Measurements from ENCODE around the gene SLC25A18. TPM values are rescaled to one million over a fixed set of nuclear protein-coding genes. Genes with fewer than 3 reads are reported as not detected.

SLC25A18 gene
- total RNA-seq, 1 donor from 2014 or later = 0.53 TPM

GRCh38 chr22:17638432-17639246 is 75.3 kb downstream of the SLC25A18 start, which contains the start of gene BCL2L13:
TSS of gene BCL2L13 (plus strand) at chr22:17638757. CDS start at chr22:17655712, 16,955 bp downstream.
- DNase-seq (ENCODE audit: low spot score) (peak; percentile 94), ATAC-seq (peak; percentile 99)
- intact Hi-C loops (cut with DNase I) = no loop called here

- intact Hi-C loops (cut with DNase I) = no loop called here
- DNase-seq (ENCODE audit: low spot score) = no peak
- peak; percentile 44 for ATAC-seq
These were observed 76.0 kb downstream of the SLC25A18 start for GRCh38 chr22:17639247-17639741.

Other genes starting within 250 kb of the SLC25A18 start
- gene CECR2, start 194.0 kb upstream of the SLC25A18 start, total RNA-seq = 4.8 TPM
- 102 TPM for gene ATP6V1E1, start 65.3 kb downstream of the SLC25A18 start, total RNA-seq
- gene BCL2L13, start 75.3 kb downstream of the SLC25A18 start, total RNA-seq = 39.9 TPM
- gene BID, start 211.0 kb downstream of the SLC25A18 start, total RNA-seq = 10.6 TPM

All from sciatic nerve (tissue), 2 donors.